ENCODE data around the gene CHRNA1.
"Not testable (repeated sequence)": the region's sequence is repeated elsewhere in the genome, so short reads cannot be mapped to it uniquely, and the experiment has no call there.

CHRNA1 gene

GRCh38 chr2:174709416-174710004 is 54.8 kb downstream of the CHRNA1 start:
- not testable (repeated sequence) for H3K9me3 ChIP-seq (ENCODE audit: control insufficient read depth, low read length); H3K4me3 ChIP-seq (ENCODE audit: low read length); DNase-seq (ENCODE audit: low read depth); H3K36me3 ChIP-seq (ENCODE audit: control insufficient read depth, insufficient read depth, low read length, severe bottlenecking); H3K4me1 ChIP-seq (ENCODE audit: control insufficient read depth, insufficient read depth, low read length); H3K9ac ChIP-seq (ENCODE audit: low read length)
- H3K27me3 ChIP-seq (replicated peaks; ENCODE audit: control insufficient read depth, insufficient read depth, low read length): peaks cover 12% of the 10 kb centered on the region

GRCh38 chr2:174708713-174709112 is 55.6 kb downstream of the CHRNA1 start:
- DNase-seq (ENCODE audit: low read depth): no peak
- peaks cover 16% of the 10 kb centered on the region for H3K4me1 ChIP-seq (ENCODE audit: control insufficient read depth, insufficient read depth, low read length)
- no peaks in the 10 kb centered on the region for H3K36me3 ChIP-seq (ENCODE audit: control insufficient read depth, insufficient read depth, low read length, severe bottlenecking)
- H3K4me3 ChIP-seq (ENCODE audit: low read length): no peak overlapping the region
- H3K9ac ChIP-seq (ENCODE audit: low read length): no peak overlapping the region
- no peaks in the 10 kb centered on the region for H3K9me3 ChIP-seq (ENCODE audit: control insufficient read depth, low read length)
- H3K27me3 ChIP-seq (replicated peaks; ENCODE audit: control insufficient read depth, insufficient read depth, low read length): peaks cover 12% of the 10 kb centered on the region

- no peak for DNase-seq (ENCODE audit: low read depth)
- peaks cover 12% of the 10 kb centered on the region for H3K27me3 ChIP-seq (replicated peaks; ENCODE audit: control insufficient read depth, insufficient read depth, low read length)
- no peak overlapping the region for H3K9ac ChIP-seq (ENCODE audit: low read length)
- peaks cover 8% of the 10 kb centered on the region for H3K4me1 ChIP-seq (ENCODE audit: control insufficient read depth, insufficient read depth, low read length)
- no peaks in the 10 kb centered on the region for H3K36me3 ChIP-seq (ENCODE audit: control insufficient read depth, insufficient read depth, low read length, severe bottlenecking)
- no peak overlapping the region for H3K4me3 ChIP-seq (ENCODE audit: low read length)
- H3K9me3 ChIP-seq (ENCODE audit: control insufficient read depth, low read length): no peaks in the 10 kb centered on the region
Measured at GRCh38 chr2:174705321-174705720, 59.0 kb downstream of the CHRNA1 start.

GRCh38 chr2:174704642-174705041 is 59.6 kb downstream of the CHRNA1 start:
- H3K9me3 ChIP-seq (ENCODE audit: control insufficient read depth, low read length): no peaks in the 10 kb centered on the region
- DNase-seq (ENCODE audit: low read depth): peak; percentile 14
- no peak overlapping the region for H3K9ac ChIP-seq (ENCODE audit: low read length)
- H3K4me3 ChIP-seq (ENCODE audit: low read length): no peak overlapping the region
- H3K36me3 ChIP-seq (ENCODE audit: control insufficient read depth, insufficient read depth, low read length, severe bottlenecking): no peaks in the 10 kb centered on the region
- H3K4me1 ChIP-seq (ENCODE audit: control insufficient read depth, insufficient read depth, low read length): peaks cover 8% of the 10 kb centered on the region
- H3K27me3 ChIP-seq (replicated peaks; ENCODE audit: control insufficient read depth, insufficient read depth, low read length): peaks cover 12% of the 10 kb centered on the region

DNA sequence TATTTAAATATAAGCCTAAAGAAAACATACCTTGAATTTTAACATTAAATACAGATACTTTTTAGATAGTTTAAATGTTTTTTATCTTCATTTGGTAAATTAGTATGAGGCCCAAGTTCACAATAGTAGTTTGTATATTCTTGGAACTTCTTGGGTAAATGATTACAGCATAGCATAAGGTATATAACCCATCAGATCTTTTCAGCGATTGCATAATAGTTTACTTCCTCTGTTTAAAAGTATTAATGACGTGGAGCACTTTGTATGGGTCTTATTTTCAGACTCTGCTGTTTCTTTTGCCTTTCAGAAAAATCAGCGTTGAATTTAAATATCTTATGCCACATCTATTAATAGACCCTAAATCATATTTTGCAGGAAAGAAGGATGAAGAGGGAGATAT is 60.2 kb downstream of the CHRNA1 start:
- Histone ChIP-seq H3K36me3 (ENCODE audit: control insufficient read depth, insufficient read depth, low read length, severe bottlenecking) (no peaks in the 10 kb centered on the region), H3K4me3 (ENCODE audit: low read length) (no peak overlapping the region), H3K4me1 (ENCODE audit: control insufficient read depth, insufficient read depth, low read length) (peaks cover 8% of the 10 kb centered on the region), H3K9ac (ENCODE audit: low read length) (no peak overlapping the region), H3K27me3 (replicated peaks; ENCODE audit: control insufficient read depth, insufficient read depth, low read length) (peaks cover 12% of the 10 kb centered on the region), H3K9me3 (ENCODE audit: control insufficient read depth, low read length) (no peaks in the 10 kb centered on the region)
- no peak for DNase-seq (ENCODE audit: low read depth)

DNA sequence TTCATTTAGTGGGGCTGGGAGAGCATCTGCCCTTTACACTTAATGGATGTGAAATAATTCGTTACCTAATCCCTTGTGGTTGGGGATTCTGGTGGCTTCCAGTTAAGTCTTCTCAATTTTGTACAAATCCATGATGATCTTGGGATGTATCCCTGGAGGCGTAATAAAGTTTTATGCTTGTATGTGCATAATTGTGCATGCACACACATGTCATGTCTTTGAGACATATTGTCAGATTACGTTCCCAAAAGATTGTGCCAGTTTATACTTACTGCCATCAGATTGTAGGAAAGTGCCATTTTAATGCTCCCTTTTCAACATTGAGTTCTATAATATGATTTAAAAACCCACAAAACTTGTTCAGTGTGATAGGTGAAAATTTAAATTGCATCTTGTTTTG is 60.8 kb downstream of the CHRNA1 start:
- Histone ChIP-seq H3K27me3 (replicated peaks; ENCODE audit: control insufficient read depth, insufficient read depth, low read length) (peaks cover 12% of the 10 kb centered on the region), H3K9ac (ENCODE audit: low read length) (no peak overlapping the region), H3K9me3 (ENCODE audit: control insufficient read depth, low read length) (no peaks in the 10 kb centered on the region), H3K36me3 (ENCODE audit: control insufficient read depth, insufficient read depth, low read length, severe bottlenecking) (no peaks in the 10 kb centered on the region), H3K4me3 (ENCODE audit: low read length) (no peak overlapping the region), H3K4me1 (ENCODE audit: control insufficient read depth, insufficient read depth, low read length) (peaks cover 8% of the 10 kb centered on the region)
- DNase-seq (ENCODE audit: low read depth): no peak

GRCh38 chr2:174702541-174702940 is 61.7 kb downstream of the CHRNA1 start:
- DNase-seq (ENCODE audit: low read depth): no peak

DNA sequence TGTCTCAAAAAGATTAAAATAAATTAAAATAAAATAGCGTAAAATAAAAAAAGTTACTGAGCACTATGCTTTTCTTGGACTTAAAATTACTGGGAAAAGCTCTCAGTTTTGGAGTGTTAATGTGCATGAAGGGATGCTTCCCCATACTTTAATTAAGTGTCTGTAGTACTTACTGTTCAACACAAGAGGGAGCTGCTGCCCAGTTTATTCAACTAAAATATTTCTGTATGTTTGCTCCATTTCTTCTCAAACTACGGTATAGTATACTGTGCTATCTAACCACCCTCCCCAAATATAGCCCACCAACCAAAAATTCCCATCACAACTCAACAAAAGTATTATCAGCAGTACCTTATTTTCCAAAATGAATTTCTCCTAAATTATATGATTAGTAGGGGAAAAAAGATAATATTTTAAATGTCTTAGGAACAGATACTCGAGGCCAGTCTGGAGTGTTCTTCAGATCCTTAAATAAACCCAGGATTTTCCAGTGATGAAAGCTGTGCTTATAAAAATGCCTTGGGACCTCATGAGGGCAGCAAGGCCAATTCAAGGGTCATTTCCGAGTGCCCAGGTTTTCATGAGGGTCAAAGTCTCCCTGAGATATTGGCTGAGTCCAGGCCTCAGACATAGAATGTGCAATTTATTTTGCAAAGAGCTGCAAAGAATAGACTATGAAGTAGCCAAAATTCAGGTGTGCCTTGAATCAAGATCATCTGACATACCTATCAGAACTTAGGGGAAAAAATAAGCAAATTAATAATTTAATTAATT is 64.1 kb downstream of the CHRNA1 start:
- Histone ChIP-seq H3K4me1 (ENCODE audit: control insufficient read depth, insufficient read depth, low read length) (peaks cover 8% of the 10 kb centered on the region), H3K9ac (ENCODE audit: low read length) (no peak overlapping the region), H3K27me3 (replicated peaks; ENCODE audit: control insufficient read depth, insufficient read depth, low read length) (peaks cover 3% of the 10 kb centered on the region), H3K9me3 (ENCODE audit: control insufficient read depth, low read length) (no peaks in the 10 kb centered on the region), H3K36me3 (ENCODE audit: control insufficient read depth, insufficient read depth, low read length, severe bottlenecking) (no peaks in the 10 kb centered on the region), H3K4me3 (ENCODE audit: low read length) (no peak overlapping the region)
- DNase-seq (ENCODE audit: low read depth): peak; percentile 77

More at GRCh38 chr2:174702541-174702940, 61.7 kb downstream of the CHRNA1 start:
- Histone ChIP-seq H3K4me3 (ENCODE audit: low read length) (no peak overlapping the region), H3K9ac (ENCODE audit: low read length) (no peak overlapping the region), H3K4me1 (ENCODE audit: control insufficient read depth, insufficient read depth, low read length) (peaks cover 8% of the 10 kb centered on the region), H3K36me3 (ENCODE audit: control insufficient read depth, insufficient read depth, low read length, severe bottlenecking) (no peaks in the 10 kb centered on the region), H3K27me3 (replicated peaks; ENCODE audit: control insufficient read depth, insufficient read depth, low read length) (peaks cover 5% of the 10 kb centered on the region), H3K9me3 (ENCODE audit: control insufficient read depth, low read length) (no peaks in the 10 kb centered on the region)

Measured in adipocyte (in vitro differentiated cells).